Ectodermal cell (in vitro differentiated cells): Measurements from ENCODE around the gene CLMP.
A peak's percentile ranks its signal among the peaks of the same experiment; 100 is the strongest.

Experiments
- H3K27ac ChIP-seq: 2 replicates; pipeline ENCODE4 v1.7.0; 2013; ENCODE audit warnings: mild to moderate bottlenecking, low read depth, low read length; ENCODE audit not compliant: insufficient read depth, poor library complexity, severe bottlenecking
- H3K27me3 ChIP-seq: 2 replicates; pipeline ENCODE4 v1.7.0; 2013; ENCODE audit warnings: mild to moderate bottlenecking, low read length; ENCODE audit not compliant: insufficient read depth, control insufficient read depth, poor library complexity, severe bottlenecking
- H3K36me3 ChIP-seq: one replicate; pipeline ENCODE4 v1.7.0; 2013; ENCODE audit warnings: low read length; ENCODE audit not compliant: control insufficient read depth, insufficient read depth
- H3K4me1 ChIP-seq: one replicate; pipeline ENCODE4 v1.7.0; 2013; ENCODE audit warnings: low read length; ENCODE audit not compliant: control insufficient read depth, insufficient read depth
- H3K4me3 ChIP-seq: 2 replicates; pipeline ENCODE4 v1.7.0; 2013; ENCODE audit warnings: low read depth, low read length, control low read depth; ENCODE audit not compliant: insufficient read depth
- H3K9me3 ChIP-seq: 2 replicates; pipeline ENCODE4 v1.7.0; 2013; ENCODE audit warnings: mild to moderate bottlenecking, low read length, moderate library complexity; ENCODE audit not compliant: control insufficient read depth
- WGBS, 2 experiments: methylation state at CpG; one replicate each; pipeline ENCODE4 v1.1.7; 2013; ENCODE audit warnings: missing lambda C conversion rate in 2 of 2; 5-methylcytosine and 5-hydroxymethylcytosine counted together

CLMP gene

GRCh38 chr11:123233280-123233974 is 38.4 kb upstream of the CLMP start:
- 83 to 90% methylated on average over 6 of the region's 6 CpGs for WGBS, 2 experiments
- Histone ChIP-seq H3K4me3 (no peak overlapping the region), H3K9me3 (no peaks in the 10 kb centered on the region), H3K4me1 (peaks cover 2% of the 10 kb centered on the region), H3K27ac (peak overlapping the region; percentile 6), H3K36me3 (no peaks in the 10 kb centered on the region), H3K27me3 (no peaks in the 10 kb centered on the region)

GRCh38 chr11:123231777-123232176 is 36.7 kb upstream of the CLMP start:
- Histone ChIP-seq H3K27me3 (no peaks in the 10 kb centered on the region), H3K36me3 (no peaks in the 10 kb centered on the region), H3K4me3 (no peak overlapping the region), H3K4me1 (peaks cover 3% of the 10 kb centered on the region), H3K27ac (no peak overlapping the region), H3K9me3 (no peaks in the 10 kb centered on the region)
- 69 to 74% methylated on average over 3 of the region's 3 CpGs for WGBS, 2 experiments

GRCh38 chr11:123231256-123231655 is 36.2 kb upstream of the CLMP start:
- Histone ChIP-seq H3K27me3 (no peaks in the 10 kb centered on the region), H3K36me3 (no peaks in the 10 kb centered on the region), H3K9me3 (no peaks in the 10 kb centered on the region), H3K27ac (no peak overlapping the region), H3K4me1 (peaks cover 3% of the 10 kb centered on the region), H3K4me3 (no peak overlapping the region)
- 78 to 85% methylated on average over 6 of the region's 6 CpGs for WGBS, 2 experiments

GRCh38 chr11:123230346-123230745 is 35.3 kb upstream of the CLMP start:
- Histone ChIP-seq H3K27ac (no peak overlapping the region), H3K9me3 (no peaks in the 10 kb centered on the region), H3K4me1 (peaks cover 3% of the 10 kb centered on the region), H3K36me3 (no peaks in the 10 kb centered on the region), H3K27me3 (no peaks in the 10 kb centered on the region), H3K4me3 (no peak overlapping the region)
- WGBS, 2 experiments: 93 to 96% methylated on average over 3 of the region's 3 CpGs

- WGBS, 2 experiments: 86 to 87% methylated on average over 8 of the region's 8 CpGs
- H3K27ac ChIP-seq: no peak overlapping the region
- H3K4me3 ChIP-seq: no peak overlapping the region
Measured at GRCh38 chr11:123228496-123229163, 33.6 kb upstream of the CLMP start.

GRCh38 chr11:123227763-123228495 is 32.9 kb upstream of the CLMP start:
- Histone ChIP-seq H3K36me3 (no peaks in the 10 kb centered on the region), H3K4me1 (peaks cover 3% of the 10 kb centered on the region), H3K9me3 (no peaks in the 10 kb centered on the region), H3K4me3 (no peak overlapping the region), H3K27ac (no peak overlapping the region), H3K27me3 (no peaks in the 10 kb centered on the region)
- WGBS, 2 experiments: 92 to 95% methylated on average over 7 of the region's 7 CpGs

More at GRCh38 chr11:123228496-123229163, 33.6 kb upstream of the CLMP start:
- Histone ChIP-seq H3K4me1 (peaks cover 3% of the 10 kb centered on the region), H3K27me3 (no peaks in the 10 kb centered on the region), H3K9me3 (no peaks in the 10 kb centered on the region), H3K36me3 (no peaks in the 10 kb centered on the region)

GRCh38 chr11:123221584-123221983 is 26.5 kb upstream of the CLMP start:
- H3K27me3 ChIP-seq: no peaks in the 10 kb centered on the region
- H3K4me1 ChIP-seq: no peaks in the 10 kb centered on the region
- no peak overlapping the region for H3K4me3 ChIP-seq
- H3K36me3 ChIP-seq: no peaks in the 10 kb centered on the region
- WGBS, 2 experiments: 80 to 95% methylated on average over 1 to 3 of the region's 3 CpGs
- H3K27ac ChIP-seq: no peak overlapping the region
- no peaks in the 10 kb centered on the region for H3K9me3 ChIP-seq

GRCh38 chr11:123221096-123221561 is 26.1 kb upstream of the CLMP start:
- Histone ChIP-seq H3K27me3 (no peaks in the 10 kb centered on the region), H3K4me3 (no peak overlapping the region), H3K27ac (no peak overlapping the region), H3K4me1 (no peaks in the 10 kb centered on the region), H3K9me3 (no peaks in the 10 kb centered on the region), H3K36me3 (no peaks in the 10 kb centered on the region)
- 91 to 94% methylated on average over 6 of the region's 6 CpGs for WGBS, 2 experiments

GRCh38 chr11:123219066-123219690 is 24.1 kb upstream of the CLMP start:
- Histone ChIP-seq H3K27me3 (no peaks in the 10 kb centered on the region), H3K9me3 (no peaks in the 10 kb centered on the region), H3K36me3 (no peaks in the 10 kb centered on the region), H3K27ac (no peak overlapping the region), H3K4me1 (no peaks in the 10 kb centered on the region), H3K4me3 (no peak overlapping the region)
- WGBS, 2 experiments: 92 to 94% methylated on average over 9 of the region's 9 CpGs

GRCh38 chr11:123218451-123218850 is 23.4 kb upstream of the CLMP start:
- WGBS, 2 experiments: 79 to 81% methylated on average over 5 of the region's 5 CpGs
- H3K27me3 ChIP-seq: no peaks in the 10 kb centered on the region
- H3K4me3 ChIP-seq: no peak overlapping the region
- H3K36me3 ChIP-seq: no peaks in the 10 kb centered on the region
- no peaks in the 10 kb centered on the region for H3K4me1 ChIP-seq
- no peaks in the 10 kb centered on the region for H3K9me3 ChIP-seq
- no peak overlapping the region for H3K27ac ChIP-seq
